HG02623 (cell line): ENCODE measurements around the gene JUN.
"Not testable (repeated sequence)": the region's sequence is repeated elsewhere in the genome, so short reads cannot be mapped to it uniquely, and the experiment has no call there.

ENCODE experiments used
- ATAC-seq: cut with Tn5 transposase; IDR thresholded peaks from one replicate; pipeline ENCODE4 v1.9.1; 2021; ENCODE audit warnings: moderate library complexity; ENCODE audit not compliant: unreplicated experiment

JUN gene

DNA sequence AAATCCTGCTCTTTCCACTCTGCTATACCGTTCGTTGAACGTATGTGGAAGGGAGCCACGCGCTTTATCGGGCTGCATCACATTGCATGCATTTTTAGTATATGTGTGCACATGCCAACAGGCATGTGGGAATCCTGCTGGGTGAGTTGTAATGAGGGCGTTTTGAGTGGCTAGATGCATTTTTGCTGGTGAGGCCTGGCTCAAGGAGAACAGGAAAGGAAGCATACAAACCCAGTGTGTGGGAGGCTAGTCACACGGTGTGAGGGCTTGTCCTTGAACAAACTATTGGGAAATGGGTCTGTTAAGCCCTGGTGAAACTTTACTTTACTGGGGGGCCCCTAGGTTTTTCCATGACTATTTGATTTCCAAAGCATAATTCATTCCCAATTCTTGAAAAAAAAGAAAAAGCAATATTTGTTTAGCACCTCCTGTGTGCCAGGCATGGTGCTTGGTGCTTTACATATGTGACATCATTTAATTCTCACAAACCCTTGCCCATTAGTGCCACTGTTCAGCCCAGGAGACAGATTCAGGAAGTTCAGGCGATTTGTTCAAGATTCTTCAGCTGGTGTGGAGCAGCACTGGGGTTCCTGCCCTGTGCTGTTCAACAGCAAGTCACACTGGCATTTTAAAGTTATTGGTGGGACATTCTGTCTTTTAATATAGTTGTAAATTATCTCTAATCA, 25.6 kb upstream of the JUN start:
- ATAC-seq: no peak

DNA sequence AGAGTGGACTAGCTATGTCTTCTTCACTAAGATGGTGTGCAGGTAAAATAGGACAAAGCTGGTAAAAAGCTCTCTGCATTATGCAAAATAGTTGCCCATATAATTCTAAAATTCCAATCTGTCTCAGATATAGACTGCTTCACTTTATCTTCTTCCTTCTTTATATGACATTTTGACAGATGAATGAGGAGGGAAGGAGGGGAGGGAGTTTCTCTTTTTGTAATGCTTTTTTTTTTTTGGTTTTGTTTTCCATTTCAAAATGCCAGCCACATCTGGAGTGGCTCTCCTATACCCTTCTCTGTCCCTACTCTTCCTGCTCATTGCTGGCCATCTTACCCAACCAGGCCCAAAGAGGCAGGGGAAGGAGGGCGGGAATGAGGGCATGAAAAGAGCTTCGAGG, 24.2 kb upstream of the JUN start:
- no peak for ATAC-seq

- peak; percentile 59 for ATAC-seq
Observed at GRCh38 chr1:58805716-58806571, 22.1 kb upstream of the JUN start.

DNA sequence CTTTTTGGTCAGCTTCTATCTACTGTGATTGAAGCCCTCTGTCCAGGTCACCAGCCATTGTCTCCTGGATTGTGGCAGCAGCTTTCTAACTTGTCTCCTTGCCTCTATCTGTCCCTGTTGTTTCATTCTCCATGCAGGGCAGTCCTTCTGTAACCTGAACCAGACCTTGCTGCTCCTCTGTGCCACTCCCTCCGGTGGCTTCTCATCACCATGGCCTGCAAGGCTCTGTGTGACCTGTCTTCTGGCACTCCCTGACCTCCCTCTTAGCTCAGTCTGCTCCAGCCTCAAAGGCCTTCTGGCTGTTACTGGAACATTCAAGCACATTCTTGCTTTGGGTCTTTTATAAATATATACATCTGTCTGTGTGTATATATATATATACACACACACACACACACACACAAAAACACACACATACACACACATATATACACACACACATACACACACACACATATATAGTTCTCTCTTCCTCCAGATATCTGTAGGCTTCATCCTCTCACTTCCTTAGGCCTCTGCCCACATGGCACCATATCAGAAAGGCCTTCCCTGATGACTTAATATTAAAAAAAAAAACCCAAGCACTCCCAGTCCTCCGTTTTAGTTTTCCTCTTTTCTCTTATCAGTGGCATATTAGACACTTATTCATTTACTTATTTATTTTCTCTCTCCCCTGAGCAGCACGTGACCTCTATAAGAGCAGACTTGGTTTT, 21.2 kb upstream of the JUN start:
- ATAC-seq: no peak

DNA sequence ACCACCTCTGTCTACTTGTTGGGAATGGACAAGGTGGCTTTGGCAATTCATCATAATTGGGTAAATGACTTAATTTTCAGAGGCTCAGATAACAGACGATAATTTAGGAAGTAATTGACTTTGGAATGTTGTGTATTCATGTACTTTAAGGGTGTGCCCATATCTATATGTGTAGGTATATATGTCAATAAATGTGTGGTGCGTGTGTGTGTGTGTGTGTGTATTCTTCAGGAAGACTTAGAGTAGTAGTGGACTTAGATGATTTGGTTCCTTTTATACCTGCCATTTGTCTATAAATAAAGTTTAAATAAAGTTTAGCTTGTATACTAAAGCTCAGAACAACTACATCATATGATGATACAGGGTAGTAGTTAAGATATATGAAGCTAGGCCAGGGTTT, 20.0 kb upstream of the JUN start:
- ATAC-seq: no peak

DNA sequence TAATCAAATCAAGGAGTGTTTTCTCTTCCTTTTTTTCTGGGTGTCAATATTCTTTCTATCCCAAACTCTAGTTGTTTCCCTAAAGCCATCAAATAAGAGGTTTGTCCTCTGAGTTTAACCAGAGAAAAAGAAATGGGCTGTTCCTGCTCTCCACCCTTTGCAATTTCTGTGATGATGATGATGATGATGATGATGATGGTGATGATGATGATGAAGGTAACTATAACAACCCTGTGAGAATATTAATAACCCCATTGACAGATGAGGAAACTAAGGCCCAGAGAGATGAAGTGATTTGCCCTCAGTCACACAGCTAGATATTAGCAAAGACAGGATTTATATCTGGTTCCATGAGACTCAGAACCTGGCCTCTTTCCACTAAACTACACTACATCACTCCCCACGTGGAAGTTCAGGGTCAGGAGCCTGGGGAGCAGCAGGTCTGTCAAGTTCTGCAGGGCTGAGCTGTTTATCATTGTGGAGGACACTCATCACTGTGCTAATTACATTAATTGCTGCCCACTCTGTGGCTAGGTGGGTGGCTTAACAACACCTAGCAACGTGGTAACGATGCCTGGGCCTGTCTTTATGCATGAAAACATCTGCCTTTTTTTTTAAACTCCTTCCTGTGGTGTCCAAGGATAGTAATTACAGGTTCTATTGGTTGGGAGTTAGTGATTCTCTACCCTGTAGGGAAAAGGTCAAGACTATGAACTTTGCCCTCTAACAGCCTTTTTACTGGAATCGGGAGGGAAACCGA, 19.0 kb upstream of the JUN start:
- no peak for ATAC-seq

DNA sequence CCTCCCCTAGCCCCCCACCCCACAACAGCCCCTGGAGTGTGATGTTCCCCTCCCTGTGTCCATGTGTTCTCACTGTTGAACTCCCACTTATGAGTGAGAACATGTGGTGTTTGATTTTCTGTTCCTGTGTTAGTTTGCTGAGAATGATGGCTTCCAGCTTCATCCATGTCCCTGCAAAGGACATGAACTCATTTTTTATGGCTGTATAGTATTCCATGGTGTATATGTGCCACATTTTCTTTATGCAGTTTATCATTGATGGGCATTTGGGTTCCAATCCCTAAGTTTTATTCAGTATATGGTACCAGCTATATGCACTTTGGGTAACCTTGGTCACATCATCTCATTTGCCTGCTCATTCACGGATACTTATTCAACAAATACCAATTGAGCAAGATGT, 17.4 kb upstream of the JUN start:
- ATAC-seq: not testable (repeated sequence)

GRCh38 chr1:58799650-58800049, 15.8 kb upstream of the JUN start:
- ATAC-seq: no peak

- ATAC-seq: no peak
Observed at GRCh38 chr1:58798910-58799442, 15.1 kb upstream of the JUN start.

DNA sequence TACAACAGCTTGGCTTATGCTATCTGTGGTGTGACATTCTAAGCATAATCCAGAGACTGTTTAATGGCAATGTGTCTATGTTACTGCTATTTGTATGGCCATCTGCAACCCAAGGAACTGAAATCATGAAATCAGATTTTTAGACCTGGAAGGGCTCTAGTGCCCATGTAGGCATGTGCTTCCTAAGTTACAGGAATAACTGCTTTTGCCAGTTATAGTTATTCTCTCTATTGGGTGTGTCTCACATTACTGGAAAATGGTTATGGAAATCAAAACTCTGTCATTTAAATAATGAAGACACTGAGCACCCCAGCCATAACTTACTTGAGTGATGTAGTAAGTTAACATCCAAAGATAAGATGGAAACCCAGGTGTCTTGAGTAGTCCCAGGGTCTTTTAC, 12.6 kb upstream of the JUN start:
- ATAC-seq: no peak

DNA sequence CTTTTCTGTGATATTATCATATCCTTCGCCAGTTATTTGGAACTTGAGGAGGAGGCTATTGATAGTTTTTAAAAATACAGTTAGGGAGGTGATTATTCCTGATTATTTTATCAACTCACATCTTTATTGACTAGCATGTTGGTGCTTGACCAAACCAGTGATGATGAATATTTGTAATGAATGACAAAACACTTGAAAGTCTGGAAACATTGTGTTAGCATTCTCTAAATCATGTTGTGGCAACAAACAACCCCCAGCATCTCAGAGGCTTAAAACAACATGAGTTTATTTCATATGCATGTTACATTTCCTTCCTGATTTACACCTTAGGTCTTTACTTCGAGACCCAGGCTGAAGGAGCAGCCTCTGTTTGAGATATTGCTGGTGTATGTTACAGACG, 10.7 kb upstream of the JUN start:
- ATAC-seq: no peak

DNA sequence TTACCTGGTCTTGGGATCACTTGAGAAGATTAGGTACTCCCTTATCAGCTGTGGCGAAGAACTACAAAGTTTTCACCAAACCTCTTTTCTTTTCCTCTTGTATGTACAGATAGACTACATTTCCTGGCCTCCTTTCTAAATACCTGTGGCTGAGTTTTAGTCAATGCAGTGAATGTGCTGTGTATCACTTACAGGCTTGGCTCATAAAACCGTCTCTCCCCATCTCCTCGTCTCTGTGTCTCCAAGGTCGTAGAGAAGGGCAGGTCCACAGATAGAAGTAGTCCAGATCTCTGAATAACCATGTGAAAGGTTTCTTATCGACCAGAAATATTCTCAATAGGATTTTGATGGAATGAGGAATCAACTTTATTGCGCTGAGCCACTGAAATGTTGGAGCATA, 9.0 kb upstream of the JUN start:
- ATAC-seq: no peak

GRCh38 chr1:58791106-58791505, 7.3 kb upstream of the JUN start:
- ATAC-seq: no peak

DNA sequence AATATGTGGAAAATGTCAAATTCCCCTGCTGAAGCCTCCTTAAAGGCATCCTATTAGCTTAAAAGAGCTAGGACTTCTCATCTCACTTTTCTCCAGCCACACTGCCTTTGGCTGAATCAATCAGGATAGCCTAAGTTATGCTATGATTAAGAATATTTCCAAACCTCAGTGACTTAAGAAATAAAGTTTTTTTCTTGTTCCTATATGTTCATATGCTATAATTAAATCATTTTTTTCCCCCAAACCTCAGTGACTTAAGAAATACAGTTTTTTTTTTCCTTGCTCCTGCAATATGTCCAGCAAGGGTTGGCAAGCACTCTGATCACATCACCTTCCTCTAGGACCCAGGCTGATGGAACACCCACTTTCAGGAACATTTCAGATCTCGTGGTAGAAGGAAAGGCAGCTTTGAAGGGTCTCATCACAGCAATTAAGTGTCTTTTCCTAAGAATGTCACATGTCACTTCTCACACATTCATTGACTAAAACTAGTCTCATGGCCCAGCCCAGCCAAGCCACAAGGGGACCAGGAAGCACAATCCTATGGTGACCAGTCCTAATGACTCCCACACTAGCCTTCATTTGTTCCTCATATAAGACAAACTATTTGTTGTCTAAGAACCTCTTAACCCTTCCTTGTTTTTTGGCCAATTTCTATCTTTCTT, 6.3 kb upstream of the JUN start:
- ATAC-seq: no peak

GRCh38 chr1:58789322-58789856, 5.5 kb upstream of the JUN start:
- ATAC-seq: no peak

GRCh38 chr1:58788259-58788658, 4.4 kb upstream of the JUN start:
- no peak for ATAC-seq

GRCh38 chr1:58786927-58787245, 3.0 kb upstream of the JUN start:
- ATAC-seq: no peak

DNA sequence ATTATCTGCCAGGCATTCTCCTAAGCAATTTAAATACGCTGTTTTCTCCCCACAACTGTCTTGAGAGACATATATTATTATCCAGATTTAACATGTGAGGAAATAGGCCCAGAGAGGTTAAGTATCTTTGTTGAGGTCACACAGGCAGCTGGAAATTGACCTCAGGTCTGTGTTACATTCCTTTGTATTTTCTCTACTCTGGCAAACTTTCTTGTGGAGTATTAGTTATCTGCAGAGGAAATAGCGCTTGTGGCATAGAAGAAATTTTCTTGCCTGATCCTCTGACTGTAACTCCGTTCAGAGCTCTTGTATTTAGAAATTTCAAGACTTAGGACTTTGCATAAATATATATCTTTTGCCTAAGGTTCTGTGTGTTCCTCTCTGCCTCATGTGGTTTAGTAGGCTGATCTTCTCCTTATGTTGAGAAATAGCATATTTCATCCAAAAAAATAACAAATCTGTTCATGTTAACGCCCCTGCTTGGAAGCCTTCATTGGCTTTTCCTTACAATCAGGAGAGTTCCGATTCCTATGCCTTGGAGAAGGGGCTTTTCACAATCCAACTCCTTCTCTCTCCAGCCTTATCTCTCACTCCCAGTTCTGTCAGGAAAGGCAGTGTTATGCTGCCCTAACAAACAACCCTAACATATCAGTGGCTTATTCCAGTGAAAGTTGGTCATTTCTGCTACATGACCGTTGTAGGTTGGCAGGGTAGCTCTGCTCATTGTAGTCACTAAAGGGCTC, 2.5 kb upstream of the JUN start:
- ATAC-seq: no peak

- ATAC-seq: no peak
Observed at GRCh38 chr1:58785442-58786058, 1.7 kb upstream of the JUN start.
